Activated CD4-positive, alpha-beta T cell treated with anti-CD3 and anti-CD28 coated beads, Interleukin-2, amount 50 U/mL, for 1 hour (primary cell): ENCODE measurements around the gene CAMK1D.
A peak's percentile ranks its signal among the peaks of the same experiment; 100 is the strongest.
"Not testable (repeated sequence)": the region's sequence is repeated elsewhere in the genome, so short reads cannot be mapped to it uniquely, and the experiment has no call there.

ENCODE experiments used
- DNase-seq: peaks from one replicate; pipeline ENCODE4 v3.0.0-alpha.2; 2020

The CAMK1D gene

GRCh38 chr10:12348870-12349628 is at the start of gene CAMK1D:
Gene CAMK1D (plus strand): TSS chr10:12349547.
- DNase-seq = peak; percentile 90

- DNase-seq = not testable (repeated sequence)
Observed at GRCh38 chr10:12301036-12301435, 48.3 kb upstream of the CAMK1D start.

- DNase-seq = no peak
Observed at GRCh38 chr10:12308057-12308456, 41.3 kb upstream of the CAMK1D start.

DNA sequence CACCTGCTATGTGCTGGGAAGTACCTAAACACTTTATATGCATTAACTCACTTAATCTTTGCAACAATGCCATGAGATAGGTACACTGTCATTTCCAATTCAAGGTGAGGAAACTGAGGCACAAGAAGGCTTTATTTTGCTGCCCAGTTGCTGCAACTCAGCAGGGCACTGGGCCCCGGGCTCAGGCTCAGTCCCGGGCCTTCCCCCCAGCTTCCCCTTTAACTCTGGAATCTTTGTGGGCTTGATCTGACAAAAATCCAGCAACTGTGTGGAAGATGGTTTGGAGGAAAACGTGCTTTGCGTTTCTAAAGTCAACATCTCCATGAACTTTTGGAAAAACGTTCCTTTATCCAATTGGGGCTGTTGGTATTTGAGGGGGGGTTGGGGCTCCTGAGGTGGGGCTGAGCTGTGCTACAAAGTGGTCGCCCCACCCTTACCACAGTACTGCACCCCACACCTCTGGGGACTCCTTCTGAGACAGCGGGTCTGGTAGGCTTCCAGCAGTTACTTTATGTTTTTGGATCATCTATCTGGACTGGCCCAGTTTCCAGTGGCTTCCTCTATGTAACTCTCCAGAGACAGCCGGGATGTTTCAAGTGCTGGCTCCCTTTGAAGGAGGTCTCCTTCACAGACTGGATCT is 40.5 kb upstream of the CAMK1D start:
- DNase-seq = no peak

DNA sequence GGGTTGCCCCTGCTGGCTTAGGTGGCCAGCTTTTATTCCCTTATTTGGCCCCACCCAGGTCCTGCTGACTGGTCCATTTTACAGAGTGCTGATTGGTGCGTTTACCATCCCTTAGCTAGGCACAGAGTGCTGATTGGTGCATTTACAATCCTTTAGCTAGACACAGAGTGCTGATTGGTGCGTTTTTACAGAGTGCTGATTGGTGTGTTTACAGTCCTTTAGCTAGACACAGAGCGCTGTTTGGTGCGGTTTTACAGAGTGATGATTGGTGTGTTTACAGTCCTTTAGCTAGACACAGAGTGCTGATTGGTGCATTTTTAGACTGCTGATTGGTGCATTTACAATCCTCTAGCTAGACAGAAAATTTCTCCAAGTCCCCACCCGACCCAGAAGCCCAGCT is 39.6 kb upstream of the CAMK1D start:
- DNase-seq = not testable (repeated sequence)

GRCh38 chr10:12314836-12315235 is 34.5 kb upstream of the CAMK1D start:
- DNase-seq = no peak

DNA sequence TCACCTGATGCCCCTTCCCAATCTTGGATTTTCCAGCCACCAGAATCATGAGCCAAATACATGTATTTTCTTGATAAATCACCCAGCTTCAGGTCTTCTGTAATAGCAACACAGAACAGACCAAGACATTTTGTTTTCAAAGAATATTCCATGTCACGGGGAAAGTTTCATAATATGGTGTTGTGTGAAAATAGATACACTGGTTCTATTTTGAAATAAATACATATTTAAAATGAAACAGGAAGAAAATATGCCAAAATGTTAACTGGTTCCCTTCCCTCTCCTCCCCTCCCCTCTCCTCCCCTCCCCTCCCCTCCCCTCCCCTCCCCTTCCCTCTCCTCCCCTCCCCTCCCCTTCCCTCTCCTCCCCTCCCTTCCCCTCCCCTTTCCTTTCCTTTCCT is 30.3 kb upstream of the CAMK1D start:
- DNase-seq = no peak

GRCh38 chr10:12320892-12321291 is 28.5 kb upstream of the CAMK1D start:
- no peak for DNase-seq

DNA sequence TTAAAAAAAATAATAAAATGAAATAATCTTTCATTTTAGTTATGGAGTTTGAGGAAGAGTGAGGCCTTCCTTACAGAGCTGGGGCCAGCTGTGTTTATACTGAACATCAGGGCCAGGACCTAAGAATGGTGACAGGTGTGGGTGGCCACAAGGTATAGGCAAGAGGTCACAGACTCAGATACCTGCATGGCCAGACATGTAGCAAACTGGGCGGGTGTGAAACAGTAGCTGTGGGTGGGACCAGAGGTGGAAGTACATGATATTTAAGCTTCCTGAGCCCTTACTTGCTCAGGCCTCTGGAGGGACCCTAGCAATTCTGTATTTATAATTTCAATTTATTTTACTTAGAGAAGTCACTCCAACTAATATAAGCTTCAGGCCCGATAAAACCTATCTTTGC is 27.7 kb upstream of the CAMK1D start:
- no peak for DNase-seq

DNA sequence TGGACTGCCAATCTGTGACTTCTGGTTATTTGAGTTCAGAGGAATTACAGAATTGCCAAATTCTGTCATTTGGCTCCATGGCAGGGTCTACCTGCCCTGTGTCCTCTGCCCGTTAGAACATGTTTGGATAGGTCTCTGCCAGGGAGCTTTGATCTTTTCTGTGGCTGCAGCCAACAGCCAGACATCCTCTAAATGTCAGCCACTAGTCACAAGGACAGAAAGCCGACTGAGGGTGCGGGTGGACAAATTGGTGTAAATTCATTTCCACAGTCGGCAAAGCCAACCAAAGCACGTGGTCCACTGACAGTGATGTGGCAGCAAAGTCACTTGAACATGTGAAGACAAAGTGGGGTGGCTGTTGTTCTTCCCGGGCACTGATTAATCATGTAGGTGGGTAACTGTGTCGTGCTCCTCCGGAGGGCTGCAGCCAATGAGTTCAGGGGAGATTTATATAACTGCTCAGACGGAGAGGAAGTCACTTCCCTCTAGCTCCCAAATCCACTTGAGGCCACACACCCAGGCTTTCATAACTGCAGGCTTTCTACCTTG is 26.7 kb upstream of the CAMK1D start:
- DNase-seq = no peak

- no peak for DNase-seq
Observed at GRCh38 chr10:12324530-12324929, 24.8 kb upstream of the CAMK1D start.

- DNase-seq = no peak
Observed at GRCh38 chr10:12327074-12327473, 22.3 kb upstream of the CAMK1D start.

GRCh38 chr10:12327476-12327875 is 21.9 kb upstream of the CAMK1D start:
- no peak for DNase-seq

DNA sequence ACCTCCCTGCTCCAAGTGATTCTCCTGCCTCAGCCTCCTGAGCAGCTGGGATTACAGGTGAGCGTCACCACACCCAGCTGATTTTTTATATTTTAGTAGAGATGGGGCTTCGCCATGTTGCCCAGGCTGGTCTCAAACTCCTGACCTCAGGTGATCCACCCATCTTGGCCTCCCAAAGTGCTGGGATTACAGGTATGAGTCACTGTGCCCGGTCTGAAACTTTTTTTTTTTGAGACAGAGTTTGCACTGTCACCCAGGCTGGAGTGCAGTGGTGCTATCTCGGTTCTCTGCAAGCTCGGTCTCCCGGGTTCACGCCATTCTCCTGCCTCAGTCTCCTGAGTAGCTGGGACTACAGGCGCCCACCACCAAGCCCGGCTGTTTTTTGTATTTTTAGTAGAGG is 21.0 kb upstream of the CAMK1D start:
- DNase-seq = not testable (repeated sequence)

DNA sequence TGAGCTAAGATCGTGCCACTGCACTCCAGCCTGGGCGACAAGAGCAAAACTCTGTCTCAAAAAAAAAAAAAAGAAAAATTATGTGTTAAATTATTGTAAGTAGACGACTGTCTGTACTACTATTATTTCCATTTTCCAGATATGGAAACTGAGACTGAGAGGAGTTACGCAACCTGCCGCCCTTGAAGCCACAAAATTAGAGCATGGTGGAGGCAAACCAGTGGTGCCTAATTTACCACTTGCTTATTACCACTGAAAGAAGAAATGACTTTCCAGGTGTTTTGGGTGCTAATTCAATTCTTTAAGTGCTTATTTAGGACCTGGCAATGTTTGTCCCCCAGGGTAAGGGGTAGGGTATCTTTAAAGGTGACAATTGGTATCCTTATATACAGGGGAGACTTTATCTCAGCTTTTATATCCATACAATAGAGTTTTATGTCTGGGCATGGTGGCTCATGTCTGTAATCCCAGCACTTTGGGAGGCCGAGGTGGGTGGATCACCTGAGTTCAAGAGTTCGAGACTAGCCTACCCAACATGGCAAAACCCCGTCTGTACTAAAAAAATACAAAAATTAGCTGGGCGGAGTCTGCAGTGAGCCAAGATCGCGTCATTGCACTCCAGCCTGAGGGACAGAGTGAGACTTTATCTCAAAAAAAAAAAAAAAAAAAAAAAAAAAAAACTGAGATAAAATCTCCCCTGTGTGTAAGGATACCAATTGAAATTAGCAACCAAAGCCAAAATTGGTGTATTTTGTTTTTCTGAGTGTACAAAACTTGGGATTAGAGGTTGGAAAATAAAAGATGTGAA is 16.6 kb upstream of the CAMK1D start:
- DNase-seq = no peak

GRCh38 chr10:12333380-12334185 is 15.8 kb upstream of the CAMK1D start:
- DNase-seq = peak; percentile 34

DNA sequence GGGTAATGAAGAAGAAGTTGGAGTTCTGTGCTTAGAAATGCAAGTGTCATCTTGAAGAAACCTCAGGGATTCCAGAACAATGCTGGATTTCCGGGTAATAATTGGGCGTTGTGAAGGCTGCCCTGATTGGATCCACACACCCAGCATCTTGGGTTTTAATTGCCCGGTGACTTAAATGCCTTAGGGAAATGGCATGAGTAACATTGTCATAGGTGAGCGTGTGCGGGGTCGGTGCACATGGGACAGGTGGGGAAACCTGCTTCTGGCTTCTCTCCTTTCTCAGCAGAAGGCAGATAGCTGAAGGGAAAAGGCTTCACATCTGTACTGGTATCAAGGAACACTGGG is 15.2 kb upstream of the CAMK1D start:
- DNase-seq = no peak

GRCh38 chr10:12335169-12335568 is 14.2 kb upstream of the CAMK1D start:
- DNase-seq = not testable (repeated sequence)

DNA sequence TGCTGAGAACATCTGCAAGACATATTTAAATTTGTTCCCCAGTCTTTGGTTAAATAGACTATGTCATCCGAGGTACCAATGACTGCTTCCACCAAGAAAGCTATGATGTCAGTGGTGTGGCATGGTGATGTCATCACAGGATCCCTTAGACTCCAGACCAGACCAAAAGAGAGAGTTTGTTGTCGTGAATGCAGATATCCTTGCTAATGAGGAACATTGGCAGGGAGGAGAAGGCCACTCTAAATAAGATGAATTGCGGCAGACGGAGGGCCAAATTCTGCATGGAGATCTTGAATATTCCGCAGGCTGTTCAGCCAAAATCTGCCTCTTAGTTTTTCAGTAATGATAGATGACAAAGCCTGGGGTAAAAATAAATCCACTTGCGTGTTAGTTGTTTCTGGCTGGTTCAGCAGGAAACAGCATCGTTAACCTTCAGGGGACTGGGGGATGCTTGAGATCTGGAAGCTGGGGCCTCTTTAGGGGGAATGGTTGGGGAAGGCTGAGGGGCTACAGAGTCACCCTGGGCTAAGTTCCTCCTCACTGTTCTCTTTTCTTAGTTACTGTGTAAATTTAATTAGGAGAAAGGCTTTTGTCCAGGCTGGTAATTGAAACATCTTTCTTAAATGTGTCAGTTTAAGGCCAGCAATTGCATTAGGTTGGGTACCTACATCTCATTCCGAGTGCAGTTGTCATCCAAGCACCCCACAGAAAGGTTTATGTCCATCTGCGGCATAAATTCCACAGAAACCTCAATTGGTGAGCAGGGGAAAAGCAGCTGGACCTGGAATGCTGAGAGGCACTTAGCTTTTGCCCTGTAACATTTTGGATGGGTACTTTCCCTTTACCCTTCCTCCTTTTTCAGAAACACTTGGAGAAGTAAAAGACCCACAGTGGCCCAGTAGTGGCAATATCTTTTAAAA is 11.6 kb upstream of the CAMK1D start:
- no peak for DNase-seq

DNA sequence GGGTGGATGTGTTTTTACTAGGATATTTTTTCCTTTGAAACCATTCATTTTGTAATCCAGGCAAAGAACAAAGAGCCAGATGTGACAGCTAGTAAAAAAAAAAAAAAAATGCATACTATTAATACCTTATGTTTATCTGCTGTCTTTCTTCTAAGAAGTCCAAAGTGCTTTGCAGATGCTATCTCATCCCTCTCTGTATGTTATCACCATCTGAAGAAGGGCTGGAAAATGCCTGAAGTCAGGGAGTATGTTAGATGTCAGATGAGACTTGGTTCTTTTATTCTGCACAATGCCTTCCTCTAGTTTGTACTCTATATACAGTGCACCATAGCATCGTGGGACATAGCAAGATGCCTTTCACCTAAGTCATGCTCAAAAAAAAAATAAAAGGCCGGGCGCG is 10.4 kb upstream of the CAMK1D start:
- DNase-seq = no peak

GRCh38 chr10:12340371-12340770 is 9.0 kb upstream of the CAMK1D start:
- no peak for DNase-seq

DNA sequence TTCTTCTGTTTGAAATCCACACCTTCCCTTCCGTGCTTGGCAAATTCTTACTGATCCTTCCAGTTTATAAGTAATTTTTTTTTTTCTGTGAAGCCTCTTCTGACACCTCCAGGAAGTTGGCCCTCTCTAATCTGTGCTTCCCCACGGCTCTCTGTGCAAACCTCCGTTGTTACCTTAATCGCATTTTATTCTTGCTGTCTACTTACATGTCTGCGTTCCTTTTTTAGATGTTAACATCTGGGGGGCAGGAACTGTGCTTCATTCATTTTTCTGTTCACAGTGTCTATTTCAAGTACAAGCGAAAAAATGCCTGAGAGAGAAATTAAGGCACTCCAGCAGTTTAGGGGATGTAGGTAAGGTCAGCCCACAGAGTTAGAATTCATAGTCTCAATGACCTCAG is 8.4 kb upstream of the CAMK1D start:
- no peak for DNase-seq
